HG03521 (cell line): ENCODE measurements around the gene DCLK1.
"Not testable (repeated sequence)": the region's sequence is repeated elsewhere in the genome, so short reads cannot be mapped to it uniquely, and the experiment has no call there.

ENCODE experiments used
- ATAC-seq: cut with Tn5 transposase; IDR thresholded peaks from one replicate; pipeline ENCODE4 v1.9.1; 2021; ENCODE audit warnings: mild to moderate bottlenecking, moderate library complexity; ENCODE audit not compliant: unreplicated experiment

DCLK1 gene

GRCh38 chr13:36088463-36088862 lies 42.7 kb downstream of the DCLK1 start:
- ATAC-seq, result no peak

GRCh38 chr13:36088001-36088400 lies 43.2 kb downstream of the DCLK1 start:
- no peak for ATAC-seq

GRCh38 chr13:36086117-36086516 lies 45.1 kb downstream of the DCLK1 start:
- no peak for ATAC-seq

- ATAC-seq, result no peak
Observed at GRCh38 chr13:36084131-36084530, 47.1 kb downstream of the DCLK1 start.

GRCh38 chr13:36082806-36083205 lies 48.4 kb downstream of the DCLK1 start:
- ATAC-seq, result no peak

- ATAC-seq, result no peak
Observed at GRCh38 chr13:36082396-36082795, 48.8 kb downstream of the DCLK1 start.

GRCh38 chr13:36076211-36076610 lies 55.0 kb downstream of the DCLK1 start:
- ATAC-seq, result no peak

GRCh38 chr13:36074659-36075058 lies 56.5 kb downstream of the DCLK1 start:
- ATAC-seq, result no peak

GRCh38 chr13:36072152-36072935 lies 58.8 kb downstream of the DCLK1 start:
- ATAC-seq, result no peak

GRCh38 chr13:36070504-36071192 lies 60.5 kb downstream of the DCLK1 start:
- not testable (repeated sequence) for ATAC-seq

- ATAC-seq, result no peak
Observed at GRCh38 chr13:36069881-36070366, 61.3 kb downstream of the DCLK1 start.

- no peak for ATAC-seq
Observed at GRCh38 chr13:36068991-36069390, 62.2 kb downstream of the DCLK1 start.

GRCh38 chr13:36068566-36068965 lies 62.6 kb downstream of the DCLK1 start:
- ATAC-seq, result no peak

- no peak for ATAC-seq
Observed at GRCh38 chr13:36067746-36068381, 63.3 kb downstream of the DCLK1 start.

GRCh38 chr13:36062249-36062648 lies 68.9 kb downstream of the DCLK1 start:
- ATAC-seq, result no peak

- no peak for ATAC-seq
Observed at GRCh38 chr13:36061621-36062020, 69.6 kb downstream of the DCLK1 start.

GRCh38 chr13:36061054-36061453 lies 70.1 kb downstream of the DCLK1 start:
- ATAC-seq, result no peak

- ATAC-seq, result no peak
Observed at GRCh38 chr13:36059321-36059720, 71.9 kb downstream of the DCLK1 start.

GRCh38 chr13:36058116-36058515 lies 73.1 kb downstream of the DCLK1 start:
- no peak for ATAC-seq

- ATAC-seq, result no peak
Observed at GRCh38 chr13:36057547-36057946, 73.6 kb downstream of the DCLK1 start.

- ATAC-seq, result no peak
Observed at GRCh38 chr13:36057041-36057440, 74.1 kb downstream of the DCLK1 start.

GRCh38 chr13:36055366-36055765 lies 75.8 kb downstream of the DCLK1 start:
- no peak for ATAC-seq
